ENCODE measurements around the gene TREH. TPM values are rescaled to one million over a fixed set of nuclear protein-coding genes. Genes with fewer than 3 reads are reported as not detected.

Gene TREH
- total RNA-seq, 1 donor from 2014 or later = not detected

- H3K4me1 ChIP-seq = peaks cover 98% of the 10 kb centered on the region
- H3K9me3 ChIP-seq (replicated peaks) = no peaks in the 10 kb centered on the region
- no peak for TF ChIP-seq CTCF (IDR thresholded peaks at IDR 0.05; ENCODE audit: borderline replicate concordance)
- DNase-seq = no peak
- intact Hi-C loops (cut with micrococcal nuclease) = no loop called here
- no peaks in the 10 kb centered on the region for H3K27me3 ChIP-seq (ENCODE audit: low read depth)
- no peak overlapping the region for H3K4me3 ChIP-seq
- peaks cover 63% of the 10 kb centered on the region for H3K36me3 ChIP-seq
- H3K27ac ChIP-seq (replicated peaks) = peak overlapping the region; percentile 30
These were observed 54.3 kb downstream of the TREH start for GRCh38 chr11:118625036-118625690.

GRCh38 chr11:118623269-118623655 is 56.2 kb downstream of the TREH start:
- no peaks in the 10 kb centered on the region for H3K27me3 ChIP-seq (ENCODE audit: low read depth)
- peaks cover 44% of the 10 kb centered on the region for H3K36me3 ChIP-seq
- H3K4me3 ChIP-seq = peak overlapping the region; percentile 72
- no peak for DNase-seq
- H3K27ac ChIP-seq (replicated peaks) = peak overlapping the region; percentile 91
- intact Hi-C loops (cut with micrococcal nuclease) = no loop called here
- no peak for TF ChIP-seq CTCF (IDR thresholded peaks at IDR 0.05; ENCODE audit: borderline replicate concordance)
- no peaks in the 10 kb centered on the region for H3K9me3 ChIP-seq (replicated peaks)
- H3K4me1 ChIP-seq = peaks cover 98% of the 10 kb centered on the region

- TF ChIP-seq CTCF (IDR thresholded peaks at IDR 0.05; ENCODE audit: borderline replicate concordance) = no peak
- peak; percentile 62 for DNase-seq
- Histone ChIP-seq H3K4me1 (peaks cover 98% of the 10 kb centered on the region), H3K27me3 (ENCODE audit: low read depth) (no peaks in the 10 kb centered on the region), H3K4me3 (peak overlapping the region; percentile 72), H3K36me3 (peaks cover 42% of the 10 kb centered on the region), H3K9me3 (replicated peaks) (no peaks in the 10 kb centered on the region), H3K27ac (replicated peaks) (peak overlapping the region; percentile 91)
- intact Hi-C loops (cut with micrococcal nuclease) = no loop called here
These were observed 56.8 kb downstream of the TREH start for GRCh38 chr11:118622376-118623268.

GRCh38 chr11:118621784-118622375 is 57.6 kb downstream of the TREH start:
- H3K36me3 ChIP-seq = peaks cover 42% of the 10 kb centered on the region
- peak overlapping the region; percentile 72 for H3K4me3 ChIP-seq
- H3K4me1 ChIP-seq = peaks cover 98% of the 10 kb centered on the region
- no peak for TF ChIP-seq CTCF (IDR thresholded peaks at IDR 0.05; ENCODE audit: borderline replicate concordance)
- DNase-seq = no peak
- intact Hi-C loops (cut with micrococcal nuclease) = no loop called here
- peak overlapping the region; percentile 91 for H3K27ac ChIP-seq (replicated peaks)
- no peaks in the 10 kb centered on the region for H3K9me3 ChIP-seq (replicated peaks)
- no peaks in the 10 kb centered on the region for H3K27me3 ChIP-seq (ENCODE audit: low read depth)

- TF ChIP-seq CTCF (IDR thresholded peaks at IDR 0.05; ENCODE audit: borderline replicate concordance) = no peak
- no peaks in the 10 kb centered on the region for H3K27me3 ChIP-seq (ENCODE audit: low read depth)
- peaks cover 98% of the 10 kb centered on the region for H3K4me1 ChIP-seq
- H3K36me3 ChIP-seq = peaks cover 42% of the 10 kb centered on the region
- peak; percentile 90 for DNase-seq
- peak overlapping the region; percentile 91 for H3K27ac ChIP-seq (replicated peaks)
- peak overlapping the region; percentile 72 for H3K4me3 ChIP-seq
- no peaks in the 10 kb centered on the region for H3K9me3 ChIP-seq (replicated peaks)
- intact Hi-C loops (cut with micrococcal nuclease) = no loop called here
These were observed 58.2 kb downstream of the TREH start for GRCh38 chr11:118621071-118621783.

All from left ventricle myocardium inferior (tissue), 1 donor.